Measurements from ENCODE around the gene PLN.

The PLN gene

DNA sequence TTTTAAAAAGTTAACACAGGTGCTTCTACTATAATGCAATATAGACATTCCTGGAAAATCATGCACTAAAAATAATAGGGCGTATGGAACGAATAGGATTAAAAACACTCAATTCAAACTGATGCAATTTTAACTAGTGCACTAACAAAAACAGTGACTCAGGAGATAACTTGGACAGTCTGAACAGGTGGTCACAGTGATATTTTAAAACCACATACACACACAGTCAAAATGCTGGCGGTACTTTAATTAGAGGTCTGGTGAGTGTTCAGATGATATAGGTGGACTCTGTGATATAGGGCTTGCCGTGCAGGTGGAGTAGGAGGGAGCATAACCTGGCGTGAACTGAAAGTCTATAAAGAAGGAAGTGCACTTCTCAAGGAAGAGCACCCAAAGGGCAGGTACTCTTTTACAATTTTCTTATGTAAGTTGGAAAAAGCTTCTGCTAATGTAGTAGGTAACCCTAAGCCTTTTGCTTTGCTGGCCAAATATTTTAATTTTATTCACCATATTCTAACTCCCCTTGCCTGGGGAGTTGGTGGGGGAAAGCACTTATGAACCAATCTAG, 41.9 kb upstream of the PLN start:
- H3K27ac ChIP-seq = no peak overlapping the region
- TF ChIP-seq, protein P1, sequence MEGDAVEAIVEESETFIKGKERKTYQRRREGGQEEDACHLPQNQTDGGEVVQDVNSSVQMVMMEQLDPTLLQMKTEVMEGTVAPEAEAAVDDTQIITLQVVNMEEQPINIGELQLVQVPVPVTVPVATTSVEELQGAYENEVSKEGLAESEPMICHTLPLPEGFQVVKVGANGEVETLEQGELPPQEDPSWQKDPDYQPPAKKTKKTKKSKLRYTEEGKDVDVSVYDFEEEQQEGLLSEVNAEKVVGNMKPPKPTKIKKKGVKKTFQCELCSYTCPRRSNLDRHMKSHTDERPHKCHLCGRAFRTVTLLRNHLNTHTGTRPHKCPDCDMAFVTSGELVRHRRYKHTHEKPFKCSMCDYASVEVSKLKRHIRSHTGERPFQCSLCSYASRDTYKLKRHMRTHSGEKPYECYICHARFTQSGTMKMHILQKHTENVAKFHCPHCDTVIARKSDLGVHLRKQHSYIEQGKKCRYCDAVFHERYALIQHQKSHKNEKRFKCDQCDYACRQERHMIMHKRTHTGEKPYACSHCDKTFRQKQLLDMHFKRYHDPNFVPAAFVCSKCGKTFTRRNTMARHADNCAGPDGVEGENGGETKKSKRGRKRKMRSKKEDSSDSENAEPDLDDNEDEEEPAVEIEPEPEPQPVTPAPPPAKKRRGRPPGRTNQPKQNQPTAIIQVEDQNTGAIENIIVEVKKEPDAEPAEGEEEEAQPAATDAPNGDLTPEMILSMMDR (IDR thresholded peaks at IDR 0.05) = no peak
- no peak for TF ChIP-seq ZFX (IDR thresholded peaks at IDR 0.05; ENCODE audit: borderline replicate concordance)

DNA sequence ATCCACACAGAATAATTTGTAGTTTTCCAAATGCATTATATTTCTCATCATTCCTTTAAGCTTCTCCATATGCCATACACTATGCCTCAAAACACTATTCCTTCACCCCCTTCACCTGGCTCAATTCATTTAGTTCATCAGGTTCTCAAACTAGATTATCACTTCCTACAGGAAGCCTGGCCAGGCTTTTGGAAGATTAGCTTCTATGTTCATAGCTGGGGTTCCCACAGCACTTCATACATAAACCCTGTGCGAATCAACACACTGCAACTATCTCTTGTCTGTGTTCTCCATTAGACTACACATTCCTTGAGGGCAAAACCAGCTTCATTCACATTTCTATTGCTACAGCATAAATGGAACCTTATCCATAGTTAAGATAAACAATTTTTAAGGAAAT, 40.5 kb upstream of the PLN start:
- H3K27ac ChIP-seq = no peak overlapping the region
- no peak for TF ChIP-seq ZFX (IDR thresholded peaks at IDR 0.05; ENCODE audit: borderline replicate concordance)
- TF ChIP-seq, protein P1 (IDR thresholded peaks at IDR 0.05) = no peak

DNA sequence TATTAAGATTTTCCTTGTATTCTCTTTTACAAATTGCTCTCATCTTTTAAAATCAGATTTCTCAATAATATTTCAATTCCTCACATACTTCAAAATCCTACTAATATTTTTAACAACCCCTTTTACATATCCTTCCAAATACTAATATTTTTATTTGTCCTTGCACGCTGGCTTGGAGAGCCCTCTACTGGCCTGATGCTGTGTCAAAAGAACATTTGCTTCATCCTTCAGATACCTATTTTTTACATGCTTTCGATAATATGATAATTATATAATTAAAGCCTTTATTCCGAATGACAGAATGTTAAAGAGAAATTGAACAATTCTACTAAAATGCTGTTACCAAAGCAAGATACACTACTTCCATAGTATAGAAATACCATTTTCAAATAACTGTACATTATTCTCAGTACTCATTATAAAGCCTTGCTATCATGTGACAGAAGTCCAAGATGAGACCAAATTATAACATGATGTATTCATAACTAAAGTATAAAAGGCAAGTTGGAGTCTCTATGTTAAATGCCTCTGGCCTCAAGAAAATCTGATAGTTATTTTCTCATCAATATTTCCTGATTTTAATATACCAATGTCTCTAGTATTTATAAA, 39.0 kb upstream of the PLN start:
- no peak overlapping the region for H3K27ac ChIP-seq
- no peak for TF ChIP-seq ZFX (IDR thresholded peaks at IDR 0.05; ENCODE audit: borderline replicate concordance)
- TF ChIP-seq, protein P1 (IDR thresholded peaks at IDR 0.05) = peak; percentile 92

DNA sequence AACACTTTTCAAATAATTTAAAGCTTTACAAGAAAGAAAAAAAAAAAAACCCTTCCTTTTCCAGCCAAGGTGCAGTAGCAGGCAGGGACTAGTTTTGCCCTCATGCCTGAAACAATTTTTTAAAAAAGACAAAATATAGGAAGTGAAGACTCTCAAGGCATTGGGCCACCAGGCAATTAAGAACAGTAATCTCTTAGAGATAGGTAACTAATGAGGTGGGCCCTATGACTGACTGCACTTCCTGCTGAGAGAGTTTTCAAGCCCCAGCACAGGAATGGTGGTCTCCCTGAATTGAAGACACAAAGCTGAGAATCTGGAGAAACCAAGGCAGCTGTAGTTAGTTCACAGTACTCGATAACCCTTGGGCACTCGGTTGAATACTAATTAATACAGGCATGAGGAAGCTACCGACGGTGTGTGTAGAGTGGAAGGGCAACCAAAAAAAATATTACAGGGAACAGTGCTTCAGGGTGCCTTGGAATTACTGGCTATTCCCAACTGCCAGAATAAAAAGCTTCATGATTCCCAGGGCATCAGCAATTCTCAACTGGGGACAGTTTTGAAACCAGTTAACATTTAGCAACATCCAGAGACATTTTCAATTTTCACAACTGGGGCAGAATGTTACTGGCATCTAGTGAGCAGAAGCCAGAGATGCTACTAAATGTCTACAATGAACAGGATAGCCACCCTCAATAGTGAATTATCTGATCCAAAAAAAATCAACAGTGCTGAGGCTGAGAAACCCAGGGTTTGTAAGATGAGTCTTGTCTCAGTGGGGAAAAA, 36.0 kb upstream of the PLN start:
- TF ChIP-seq, protein P1 (IDR thresholded peaks at IDR 0.05) = no peak
- TF ChIP-seq ZFX (IDR thresholded peaks at IDR 0.05; ENCODE audit: borderline replicate concordance) = no peak
- H3K27ac ChIP-seq = no peak overlapping the region

DNA sequence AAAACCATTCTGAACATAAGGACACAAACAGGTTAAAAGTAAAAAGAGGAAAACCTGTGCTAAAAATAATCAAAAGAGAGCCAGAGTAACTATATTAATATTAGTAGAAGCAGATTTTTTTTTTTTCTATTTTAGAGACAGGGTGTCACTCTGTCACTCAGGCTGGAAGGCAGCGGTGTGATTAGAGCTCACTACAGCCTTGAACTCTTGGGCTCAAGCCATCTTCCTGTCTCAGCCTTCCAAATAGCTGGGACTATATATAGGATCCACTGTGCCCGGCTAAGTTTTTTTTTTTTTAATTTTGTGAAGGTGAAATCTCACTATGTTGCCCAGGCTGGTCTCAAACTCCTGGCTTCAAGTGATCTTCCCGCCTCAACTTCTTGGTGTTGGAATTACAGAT, 33.4 kb upstream of the PLN start:
- TF ChIP-seq ZFX (IDR thresholded peaks at IDR 0.05; ENCODE audit: borderline replicate concordance) = no peak
- TF ChIP-seq, protein P1 (IDR thresholded peaks at IDR 0.05) = no peak
- no peak overlapping the region for H3K27ac ChIP-seq

DNA sequence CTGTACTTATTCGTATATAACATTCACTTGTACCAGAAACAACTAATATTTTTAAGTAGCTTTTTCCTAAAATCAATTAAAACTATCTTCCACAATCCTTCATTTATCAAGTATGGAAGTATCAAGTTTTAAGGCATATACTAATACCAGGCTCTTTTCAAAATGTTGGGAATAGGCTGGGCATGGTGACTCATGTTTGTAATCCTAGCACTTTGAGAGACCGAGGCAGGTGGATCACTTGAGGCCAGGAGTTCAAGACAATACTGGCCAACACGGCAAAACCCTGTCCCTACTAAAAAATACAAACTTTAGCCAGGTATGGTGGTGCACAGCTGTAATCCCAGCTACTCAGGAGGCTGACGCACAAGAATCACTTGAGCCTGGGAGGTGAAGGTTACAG, 25.7 kb upstream of the PLN start:
- TF ChIP-seq, protein P1 (IDR thresholded peaks at IDR 0.05) = no peak
- TF ChIP-seq ZFX (IDR thresholded peaks at IDR 0.05; ENCODE audit: borderline replicate concordance) = no peak
- no peak overlapping the region for H3K27ac ChIP-seq

DNA sequence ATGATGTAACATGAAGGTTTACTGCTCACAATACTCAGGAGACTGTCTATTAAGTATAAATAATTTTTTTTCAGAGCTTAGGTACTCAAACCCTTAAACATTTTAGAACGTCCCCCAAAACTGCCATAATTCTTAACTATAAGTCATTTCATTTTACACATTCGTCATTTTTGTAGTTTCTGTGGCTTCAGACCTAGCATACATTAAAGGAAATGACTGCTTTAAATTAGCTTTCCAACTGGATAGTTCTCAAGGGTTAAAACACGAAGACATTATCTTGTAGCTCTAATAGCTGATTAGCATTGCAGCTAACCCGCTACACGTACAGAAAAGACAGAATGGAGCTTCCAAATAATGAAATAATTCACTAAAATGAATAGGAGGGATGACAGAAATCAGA, 24.9 kb upstream of the PLN start:
- H3K27ac ChIP-seq = no peak overlapping the region
- TF ChIP-seq ZFX (IDR thresholded peaks at IDR 0.05; ENCODE audit: borderline replicate concordance) = no peak
- TF ChIP-seq, protein P1 (IDR thresholded peaks at IDR 0.05) = no peak
